Measurements from ENCODE around the gene PLEKHG5.

- TF ChIP-seq EZH2 (IDR thresholded peaks at IDR 0.05; ENCODE audit: low read length, missing control alignments) = no peak
- TF ChIP-seq, protein P1, sequence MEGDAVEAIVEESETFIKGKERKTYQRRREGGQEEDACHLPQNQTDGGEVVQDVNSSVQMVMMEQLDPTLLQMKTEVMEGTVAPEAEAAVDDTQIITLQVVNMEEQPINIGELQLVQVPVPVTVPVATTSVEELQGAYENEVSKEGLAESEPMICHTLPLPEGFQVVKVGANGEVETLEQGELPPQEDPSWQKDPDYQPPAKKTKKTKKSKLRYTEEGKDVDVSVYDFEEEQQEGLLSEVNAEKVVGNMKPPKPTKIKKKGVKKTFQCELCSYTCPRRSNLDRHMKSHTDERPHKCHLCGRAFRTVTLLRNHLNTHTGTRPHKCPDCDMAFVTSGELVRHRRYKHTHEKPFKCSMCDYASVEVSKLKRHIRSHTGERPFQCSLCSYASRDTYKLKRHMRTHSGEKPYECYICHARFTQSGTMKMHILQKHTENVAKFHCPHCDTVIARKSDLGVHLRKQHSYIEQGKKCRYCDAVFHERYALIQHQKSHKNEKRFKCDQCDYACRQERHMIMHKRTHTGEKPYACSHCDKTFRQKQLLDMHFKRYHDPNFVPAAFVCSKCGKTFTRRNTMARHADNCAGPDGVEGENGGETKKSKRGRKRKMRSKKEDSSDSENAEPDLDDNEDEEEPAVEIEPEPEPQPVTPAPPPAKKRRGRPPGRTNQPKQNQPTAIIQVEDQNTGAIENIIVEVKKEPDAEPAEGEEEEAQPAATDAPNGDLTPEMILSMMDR (conservative IDR thresholded peaks at IDR 0.05 in 1 of 2, IDR thresholded peaks at IDR 0.05 in 1 of 2; ENCODE audit: low read depth in 1 of 2, low read length in 2 of 2) = no peak
Observed at GRCh38 chr1:6507461-6507911, 16.0 kb upstream of the PLEKHG5 start.
